Thyroid gland (tissue), 4 donors: ENCODE results near the gene SLMAP. TPM values are rescaled to one million over a fixed set of nuclear protein-coding genes. Genes with fewer than 3 reads are reported as not detected.

Experiments
- DNase-seq, 2 donors: peaks; one replicate each; pipeline ENCODE4 v3.0.0-alpha.2; 2019
- H3K27ac ChIP-seq, 3 donors: fragments of 200-600 bp; sonication (generic); 1 replicate in 2 of 3; 2 replicates in 1 of 3; pipeline ENCODE4 v1.5.1; 2016 to 2019; ENCODE audit warnings: mild to moderate bottlenecking in 1 of 3, moderate library complexity in 1 of 3
- H3K27me3 ChIP-seq: fragments of 200-600 bp; sonication (generic); one replicate; pipeline ENCODE4 v1.5.1; 2019
- H3K36me3 ChIP-seq, 2 donors: fragments of 200-600 bp; sonication (generic); one replicate each; pipeline ENCODE4 v1.5.1; 2016 to 2019
- H3K4me1 ChIP-seq, 2 donors: fragments of 200-600 bp; sonication (generic); one replicate each; pipeline ENCODE4 v1.5.1; 2017 to 2019
- H3K4me3 ChIP-seq, 3 donors: fragments of 200-600 bp; sonication (generic); replicated peaks in 1 of 3; 1 replicate in 2 of 3; 2 replicates in 1 of 3; pipeline ENCODE4 v1.5.1; 2016; ENCODE audit warnings: mild to moderate bottlenecking in 1 of 3
- H3K9me3 ChIP-seq: fragments of 200-600 bp; sonication (generic); one replicate; pipeline ENCODE4 v1.5.1; 2017
- CTCF ChIP-seq, 6 experiments: fragments of 200-600 bp in 3 of 6; fragments of 450-650 bp in 3 of 6; sonication (generic) in 3 of 6; IDR thresholded peaks; one replicate each; pipeline ENCODE4 v1.5.1; 2016 to 2019; ENCODE audit warnings: antibody characterized with exemption in 6 of 6, mild to moderate bottlenecking in 2 of 6, inconsistent platforms in 1 of 6, moderate library complexity in 1 of 6
- POLR2A ChIP-seq, 2 donors: fragments of 450-650 bp; IDR thresholded peaks; one replicate each; pipeline ENCODE4 v1.6.1; 2017; ENCODE audit warnings: antibody characterized with exemption in 2 of 2, mild to moderate bottlenecking in 2 of 2, moderate library complexity in 1 of 2
- WGBS, 2 donors: methylation state at CpG; one replicate each; pipeline ENCODE4 v1.1.5; 2017; 5-methylcytosine and 5-hydroxymethylcytosine counted together
- intact Hi-C: fragments of 100-400 bp; cut with DNase I; formaldehyde crosslinking; loops from one replicate; pipeline ENCODE4 v1.15.1; 2023
- total RNA-seq, 4 donors: library from RNA; depleted of rRNA; stranded (reverse); fragments of >200 nt; gene quantifications; one replicate each; pipeline ENCODE4 v1.2.3, GENCODE V29; 2016

Gene SLMAP
- total RNA-seq, 4 donors from 2014 or later = 79.7 to 89.4 (median 83.4) TPM

GRCh38 chr3:57974796-57975388, 218.8 kb downstream of the SLMAP start:
- Histone ChIP-seq H3K9me3 (no peaks in the 10 kb centered on the region), H3K27ac (no peak overlapping the region), H3K27me3 (no peaks in the 10 kb centered on the region), H3K4me1 (peaks cover 3 to 30% of the 10 kb centered on the region in 2 donors), H3K36me3 (no peaks in the 10 kb centered on the region), H3K4me3 (no peak overlapping the region)
- no peak for TF ChIP-seq POLR2A (IDR thresholded peaks at IDR 0.05)
- TF ChIP-seq CTCF (IDR thresholded peaks at IDR 0.05) = no peak
- no peak for DNase-seq
- intact Hi-C loops = no loop called here
- 73 to 81% methylated on average over 6 of the region's 6 CpGs for WGBS, 2 donors

GRCh38 chr3:57977818-57978235, 221.7 kb downstream of the SLMAP start:
- no peaks in the 10 kb centered on the region for H3K9me3 ChIP-seq
- peaks cover 16 to 33% of the 10 kb centered on the region in 2 donors for H3K4me1 ChIP-seq
- intact Hi-C loops = no loop called here
- no peak overlapping the region for H3K4me3 ChIP-seq
- H3K27me3 ChIP-seq = no peaks in the 10 kb centered on the region
- H3K36me3 ChIP-seq = no peaks in the 10 kb centered on the region
- peak overlapping the region in 1 of 3 donors; percentile 50 for H3K27ac ChIP-seq
- WGBS, 2 donors = 47 to 55% methylated on average over 4 of the region's 4 CpGs
- no peak for DNase-seq
- no peak for TF ChIP-seq POLR2A (IDR thresholded peaks at IDR 0.05)
- TF ChIP-seq CTCF (IDR thresholded peaks at IDR 0.05) = no peak

- H3K4me3 ChIP-seq = no peak overlapping the region
- no peaks in the 10 kb centered on the region for H3K36me3 ChIP-seq
- TF ChIP-seq CTCF (IDR thresholded peaks at IDR 0.05) (no peak), POLR2A (IDR thresholded peaks at IDR 0.05) (no peak)
- no peak for DNase-seq
- H3K27ac ChIP-seq = peak overlapping the region in 1 of 3 donors; percentile 50
- intact Hi-C loops = no loop called here
- H3K9me3 ChIP-seq = no peaks in the 10 kb centered on the region
- 74 to 84% methylated on average over 8 of the region's 8 CpGs for WGBS, 2 donors
- no peaks in the 10 kb centered on the region for H3K27me3 ChIP-seq
- peaks cover 16 to 35% of the 10 kb centered on the region in 2 donors for H3K4me1 ChIP-seq
Observed at GRCh38 chr3:57978316-57978715, 222.2 kb downstream of the SLMAP start.

Other genes starting within 250 kb of the SLMAP start
- under 1 TPM; 0.04 to 0.98 (median 0.19) TPM for gene DNAH12, start 212.0 kb upstream of the SLMAP start, total RNA-seq
- 10 to 100 TPM; 13.6 to 33.4 (median 28.7) TPM for gene PDE12, start 200.0 kb upstream of the SLMAP start, total RNA-seq
- 100 to 1,000 TPM; 125 to 195 (median 159) TPM for gene ARF4, start 159.0 kb upstream of the SLMAP start, total RNA-seq
- gene DENND6A, start 63.2 kb upstream of the SLMAP start, total RNA-seq = 10 to 100 TPM; 36.9 to 52.0 (median 43.8) TPM